ENCODE results near the gene TTBK2. TPM values are rescaled to one million over a fixed set of nuclear protein-coding genes. Genes with fewer than 3 reads are reported as not detected.
"Not testable (repeated sequence)": the region's sequence is repeated elsewhere in the genome, so short reads cannot be mapped to it uniquely, and the experiment has no call there.

Gene TTBK2
- 18.6 TPM for total RNA-seq

DNA sequence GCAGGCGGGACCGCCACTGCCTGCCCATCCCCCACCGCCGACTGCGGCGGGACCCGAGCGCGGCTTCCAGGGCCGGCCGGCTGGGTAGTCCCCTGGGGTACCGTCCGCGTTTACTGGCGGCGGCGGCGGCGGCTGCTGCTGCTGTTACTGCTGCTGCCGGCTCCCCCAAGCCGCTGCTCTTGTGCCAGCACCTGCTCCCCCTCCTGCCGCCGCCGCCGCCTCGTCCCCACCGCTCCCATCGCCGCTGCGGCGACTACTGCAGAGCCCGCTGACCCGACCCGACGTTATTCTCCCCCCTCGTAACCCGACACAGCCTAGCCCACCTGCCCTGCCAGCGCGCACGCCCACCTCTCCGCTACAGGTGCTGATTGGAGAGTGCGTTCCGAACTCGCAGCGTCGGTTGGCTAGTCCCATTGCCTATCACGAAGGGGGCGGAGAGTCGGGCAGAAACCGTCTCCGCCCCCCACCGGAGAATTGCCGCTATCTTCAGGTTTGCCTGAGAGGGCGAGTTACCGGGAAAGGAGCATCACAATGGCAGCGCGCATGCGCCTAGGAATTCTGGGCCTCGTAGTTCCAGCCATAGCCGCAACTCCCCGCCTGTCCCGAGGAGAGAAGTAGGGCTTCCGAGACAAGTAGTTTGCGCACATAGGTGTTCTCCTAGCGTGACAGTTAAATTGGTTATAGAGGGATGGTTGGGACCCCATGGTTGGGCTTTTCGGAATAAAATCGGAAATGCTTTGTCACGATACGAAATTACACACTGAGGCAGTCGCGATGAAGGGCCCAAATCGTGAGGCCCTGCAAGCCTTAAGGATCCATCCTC is at the start of gene TTBK2:
Gene TTBK2, minus strand, starts transcription at position 260 of the 823 bp plus-strand sequence. CDS start 42,161 bp downstream, outside the sequence.
- peak; percentile 98 for DNase-seq (ENCODE audit: low spot score)

DNA sequence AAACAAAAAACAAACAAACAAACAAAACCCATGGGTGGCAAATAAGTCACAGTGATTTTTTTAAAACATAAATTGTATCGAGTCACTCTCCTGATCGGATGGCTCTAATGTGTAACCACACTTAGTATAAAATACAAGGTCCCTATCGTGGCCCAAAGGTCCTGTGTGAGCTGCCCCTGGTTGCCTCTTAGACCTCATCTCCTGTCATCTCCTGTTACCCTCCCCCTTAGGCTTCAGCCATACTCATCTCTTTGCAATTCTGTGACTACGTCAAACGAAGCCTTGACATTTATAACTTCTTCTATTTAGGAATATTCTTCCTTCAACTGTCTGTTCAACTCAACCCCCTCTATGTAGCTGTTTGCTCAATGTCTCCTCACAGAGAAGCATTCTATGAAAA is 43.9 kb upstream of the TTBK2 start:
- DNase-seq (ENCODE audit: low spot score): no peak

DNA sequence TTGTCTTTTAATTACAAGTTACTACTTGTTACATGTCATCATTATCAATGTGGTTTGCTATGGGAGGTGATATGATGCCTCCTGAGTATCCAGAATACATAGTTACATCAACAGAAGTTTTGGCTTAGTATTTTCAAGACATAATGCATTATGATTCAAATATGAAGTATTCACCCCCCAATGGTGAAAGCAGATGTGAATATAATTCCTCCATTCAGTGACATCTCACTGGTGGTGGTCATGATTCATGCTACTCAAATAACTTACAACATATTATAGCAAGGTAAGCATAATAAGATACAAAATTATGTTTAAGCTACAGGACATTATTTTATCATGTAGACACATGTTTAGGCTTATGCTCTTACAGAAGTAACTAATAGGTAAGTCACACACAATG is 34.9 kb upstream of the TTBK2 start:
- no peak for DNase-seq (ENCODE audit: low spot score)

DNA sequence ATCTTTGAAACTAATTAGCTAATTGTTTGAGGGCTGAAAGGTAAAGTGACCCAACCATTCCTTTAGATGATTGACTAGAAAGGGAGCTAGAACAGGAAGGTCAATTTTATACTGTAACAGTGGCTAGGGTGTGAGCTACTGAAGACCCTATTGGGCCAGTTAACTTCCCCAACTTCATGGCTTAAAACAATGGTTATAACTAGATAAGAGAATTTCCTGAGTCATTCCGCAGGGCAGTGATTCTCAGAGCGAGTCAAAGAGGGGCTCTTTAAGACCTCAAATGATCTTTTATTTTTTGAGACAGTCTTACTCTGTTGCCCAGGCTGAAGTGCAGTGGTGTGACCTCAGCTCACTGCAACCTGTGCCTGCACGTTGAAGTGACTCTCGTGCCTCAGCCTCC is 33.7 kb upstream of the TTBK2 start:
- no peak for DNase-seq (ENCODE audit: low spot score)

DNA sequence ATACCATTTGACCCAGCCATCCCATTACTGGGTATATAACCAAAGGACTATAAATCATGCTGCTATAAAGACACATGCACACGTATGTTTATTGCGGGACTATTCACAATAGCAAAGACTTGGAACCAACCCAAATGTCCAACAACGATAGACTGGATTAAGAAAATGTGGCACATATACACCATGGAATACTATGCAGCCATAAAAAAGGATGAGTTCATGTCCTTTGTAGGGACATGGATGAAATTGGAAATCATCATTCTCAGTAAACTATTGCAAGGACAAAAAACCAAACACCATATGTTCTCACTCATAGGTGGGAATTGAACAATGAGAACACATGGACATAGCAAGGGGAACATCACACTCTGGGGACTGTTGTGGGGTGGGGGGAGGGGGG is 28.3 kb upstream of the TTBK2 start:
- DNase-seq (ENCODE audit: low spot score): not testable (repeated sequence)

DNA sequence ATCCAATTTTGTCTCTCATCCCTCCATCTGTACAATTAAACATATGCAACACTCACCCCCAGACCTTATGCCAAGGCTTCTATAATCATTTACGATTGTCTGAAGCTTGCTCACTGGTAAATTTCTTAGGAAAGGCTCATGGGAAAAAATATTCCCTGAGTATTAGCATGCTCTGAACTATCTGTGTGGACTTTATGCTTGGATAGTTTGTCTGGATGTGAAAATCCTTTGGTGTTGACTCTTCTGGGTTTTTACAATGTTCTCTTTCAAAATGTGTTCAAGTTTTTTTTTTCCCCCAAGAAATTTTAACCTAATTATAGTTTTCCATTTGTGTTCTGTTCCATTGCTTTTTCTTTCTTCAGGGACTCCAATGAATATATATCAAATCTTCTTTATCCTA is 19.9 kb upstream of the TTBK2 start:
- DNase-seq (ENCODE audit: low spot score): no peak

DNA sequence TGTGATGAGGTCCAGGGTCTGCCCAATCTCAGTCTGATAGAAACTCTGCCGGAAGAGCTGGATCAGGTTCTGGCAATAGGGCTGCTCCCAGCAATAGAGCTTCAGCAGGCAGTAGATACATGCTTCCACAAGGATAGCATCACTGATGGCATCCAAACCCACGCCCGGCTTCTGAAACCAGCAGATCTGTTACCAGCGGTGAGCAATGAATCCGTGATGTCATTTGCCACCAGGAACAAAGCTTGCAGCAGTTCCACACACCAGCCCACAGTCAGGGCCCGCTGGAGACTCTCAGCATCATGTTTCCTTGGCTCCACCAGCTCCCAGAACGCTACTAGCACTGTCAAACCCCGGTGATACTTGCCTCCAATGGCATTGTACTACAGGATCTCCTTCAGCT is 19.3 kb upstream of the TTBK2 start:
- DNase-seq (ENCODE audit: low spot score): no peak

DNA sequence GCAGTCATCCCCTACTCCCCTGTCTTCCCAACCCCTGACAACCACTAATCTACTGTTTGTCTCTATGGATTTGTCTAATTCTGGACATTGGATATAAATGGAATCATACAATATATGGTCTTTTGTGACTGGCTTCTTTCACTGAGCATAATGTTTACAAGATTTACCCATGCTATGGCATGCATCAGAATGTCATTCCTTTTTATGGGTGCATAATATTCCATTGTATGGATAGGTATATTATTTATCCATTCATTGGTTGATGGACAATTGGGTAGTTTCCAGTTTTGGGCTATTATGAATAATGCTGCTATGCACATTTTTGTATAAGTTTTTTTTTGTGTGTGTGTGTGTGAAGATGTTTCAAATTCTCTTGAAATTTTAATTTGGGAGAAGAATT is 16.6 kb upstream of the TTBK2 start:
- no peak for DNase-seq (ENCODE audit: low spot score)

DNA sequence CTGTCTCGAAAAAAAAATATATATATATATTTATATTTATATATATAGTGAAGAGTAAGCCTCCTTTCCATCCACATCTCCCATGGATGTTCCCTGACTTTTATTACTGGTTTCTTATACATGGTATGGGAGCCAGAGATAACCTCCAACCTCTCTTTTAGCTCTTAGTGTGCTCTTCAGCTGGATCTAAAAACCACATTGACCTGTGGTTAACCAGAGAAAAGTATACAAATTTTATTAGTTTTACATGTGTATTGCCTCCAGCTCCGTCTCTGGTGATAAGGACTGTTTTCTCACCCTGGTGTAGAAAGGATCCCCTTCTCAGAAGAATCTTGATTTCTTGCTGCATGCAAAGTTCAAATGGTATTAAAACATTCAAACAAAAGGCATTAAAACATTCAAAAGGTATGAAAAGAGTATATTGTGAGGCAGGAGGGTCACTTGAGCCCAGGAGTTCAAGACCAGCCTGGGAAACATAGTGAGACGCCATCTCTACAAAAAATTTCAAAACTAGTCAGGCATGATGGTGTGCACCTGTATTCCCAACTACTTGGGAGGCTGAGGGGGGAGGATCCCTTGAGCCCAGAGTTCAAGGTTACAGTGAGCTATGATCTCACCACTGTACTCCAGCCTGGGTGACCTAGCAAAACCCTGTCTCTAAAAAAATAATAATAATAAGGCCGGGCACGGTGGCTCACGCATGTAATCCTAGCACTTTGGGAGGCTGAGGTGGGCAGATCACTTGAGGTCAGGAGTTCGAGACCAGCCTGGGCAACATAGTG is 13.5 kb upstream of the TTBK2 start:
- no peak for DNase-seq (ENCODE audit: low spot score)

DNA sequence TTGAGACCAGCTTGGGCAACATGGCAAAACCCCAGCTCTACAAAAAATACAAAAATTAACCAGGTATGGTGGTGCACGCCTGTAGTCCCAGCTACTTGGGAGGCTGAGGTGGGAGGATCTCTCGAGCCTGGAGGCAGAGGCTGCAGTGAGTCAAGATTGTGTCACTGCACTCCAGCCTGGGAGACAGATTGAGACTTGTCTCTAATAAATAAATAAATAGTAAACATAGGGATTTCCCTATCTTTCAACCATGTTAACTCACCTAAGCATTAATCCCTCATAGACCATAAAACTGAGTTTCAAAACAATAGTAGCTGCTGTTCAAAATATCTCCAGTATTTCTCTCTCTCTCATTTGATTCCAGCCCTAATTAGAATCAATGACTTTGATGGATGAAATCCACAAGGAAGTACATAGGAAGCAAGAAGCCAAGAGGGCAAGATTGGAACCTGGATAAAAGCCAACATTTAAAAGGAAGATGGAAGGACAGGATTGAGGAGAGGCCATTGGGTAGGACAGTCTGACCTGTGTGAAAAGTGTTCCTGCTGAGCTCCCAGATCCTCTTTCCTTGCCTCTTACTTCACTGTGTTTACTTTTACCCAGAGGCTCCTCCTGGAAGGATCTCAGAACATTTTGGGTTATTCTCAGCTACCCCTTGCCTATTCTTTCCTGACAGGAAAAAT is 12.4 kb upstream of the TTBK2 start:
- DNase-seq (ENCODE audit: low spot score): no peak

DNA sequence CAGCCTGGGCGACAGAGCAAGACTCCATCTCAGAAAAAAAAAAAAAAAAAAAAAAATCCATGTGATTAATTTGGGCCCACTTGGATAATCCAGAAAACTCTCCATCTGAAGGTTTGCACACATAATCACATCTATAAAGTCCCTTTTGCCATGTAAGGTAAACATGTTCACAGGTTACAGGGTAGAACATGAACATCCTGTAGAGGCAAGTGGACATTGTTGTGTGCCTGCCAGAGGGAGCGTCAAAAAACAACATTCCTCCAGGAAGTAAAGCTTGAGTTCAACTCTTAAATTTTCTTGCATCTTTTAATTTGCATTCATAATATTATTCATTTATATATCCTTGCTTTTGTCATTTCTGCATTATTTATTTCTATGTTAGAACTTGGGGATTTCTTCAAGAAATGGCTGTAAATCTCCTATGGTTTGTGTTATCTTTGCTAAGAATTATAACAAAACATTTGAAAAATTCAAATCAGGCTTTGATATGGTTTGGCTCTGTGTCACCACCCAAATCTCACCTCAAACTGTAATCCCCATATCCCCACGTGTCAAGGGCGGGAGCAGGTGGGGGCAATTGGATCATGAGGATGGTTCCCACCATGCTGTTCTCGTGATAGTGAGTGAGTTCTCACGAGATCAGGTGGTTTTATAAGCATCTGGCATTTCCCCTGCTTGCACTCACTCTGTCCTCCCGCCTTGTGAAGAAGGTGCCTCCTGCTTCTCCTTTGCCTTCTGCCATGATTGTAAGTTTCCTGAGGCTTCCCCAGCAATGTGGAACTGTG is 11.3 kb upstream of the TTBK2 start:
- no peak for DNase-seq (ENCODE audit: low spot score)

DNA sequence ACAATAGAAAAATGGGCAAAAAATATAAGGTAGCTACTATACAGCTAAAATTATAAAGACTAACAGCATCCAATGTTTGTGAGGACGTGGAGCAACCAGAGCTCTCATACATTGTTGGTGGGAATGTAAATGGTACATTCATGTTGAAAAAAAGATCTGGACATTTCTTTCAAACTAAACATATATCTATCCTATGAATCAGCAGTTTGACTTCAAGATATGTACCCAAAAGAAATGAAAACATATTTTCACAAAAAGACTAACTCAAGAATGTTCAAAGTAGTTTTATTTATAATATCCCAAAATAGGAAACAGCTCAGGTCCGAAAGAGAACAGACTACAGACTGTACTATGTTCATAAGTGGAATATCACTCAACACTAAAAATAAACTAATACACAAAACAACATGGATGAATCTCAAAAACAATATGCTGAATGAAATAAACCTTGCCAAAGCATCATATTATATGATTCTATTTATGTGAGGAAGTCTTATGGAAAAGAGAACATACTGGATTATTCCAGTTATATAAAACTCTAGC is 8.8 kb upstream of the TTBK2 start:
- DNase-seq (ENCODE audit: low spot score): no peak

DNA sequence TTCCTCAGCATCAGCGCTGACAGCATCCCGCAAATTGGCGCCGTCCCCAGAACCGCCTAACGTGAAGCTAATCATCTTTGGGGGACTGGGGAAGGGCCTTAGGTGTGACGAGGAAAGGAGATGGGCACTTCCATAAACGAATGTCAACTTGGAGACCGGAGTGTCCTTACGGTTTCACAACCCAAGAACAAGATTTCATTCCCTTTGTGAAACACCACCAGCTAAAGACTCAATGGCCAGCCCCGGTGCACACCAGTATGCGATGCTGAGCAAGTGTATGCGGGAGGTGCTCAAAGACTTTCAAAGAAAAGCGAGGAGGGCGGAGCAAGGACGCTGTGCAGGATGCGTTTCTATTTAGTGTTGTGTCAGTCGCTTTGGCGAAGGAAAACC is 759 bp upstream of the TTBK2 start:
- DNase-seq (ENCODE audit: low spot score): peak; percentile 27

DNA sequence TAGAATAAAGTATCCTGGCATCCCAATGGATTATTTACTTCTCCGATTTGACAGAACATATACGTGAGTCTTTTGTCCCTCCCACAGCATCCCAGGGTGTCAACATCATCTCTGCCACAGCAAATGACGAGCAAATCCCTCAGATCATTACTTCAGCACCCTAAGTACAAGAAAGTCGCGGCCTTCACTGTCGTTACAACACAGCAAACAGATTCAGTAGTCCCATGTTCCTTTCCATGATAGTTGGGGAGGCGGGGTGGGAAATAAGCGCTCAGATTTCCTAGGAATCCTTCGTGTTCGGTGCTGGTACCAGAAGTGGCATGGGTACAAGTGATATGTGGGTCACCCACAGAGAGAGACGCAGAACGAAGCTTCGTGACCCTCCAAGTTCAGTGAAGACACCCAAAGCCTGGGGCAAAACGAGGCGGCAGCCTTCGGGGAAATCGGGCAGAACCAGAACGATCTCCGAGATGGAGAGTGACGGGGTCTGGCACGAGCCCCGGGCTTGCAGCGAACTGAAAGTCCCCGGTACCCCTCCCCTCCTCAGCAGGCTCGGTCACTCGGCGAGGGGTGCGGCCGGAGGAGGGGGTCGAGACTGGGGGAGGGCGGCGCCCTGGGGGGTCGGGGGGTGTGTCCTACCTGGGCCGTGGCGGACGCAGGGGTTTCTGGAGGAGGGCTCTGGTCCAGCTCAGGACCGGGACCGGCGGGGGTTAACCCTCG is 619 bp downstream of the TTBK2 start:
- peak; percentile 12 for DNase-seq (ENCODE audit: low spot score)

DNA sequence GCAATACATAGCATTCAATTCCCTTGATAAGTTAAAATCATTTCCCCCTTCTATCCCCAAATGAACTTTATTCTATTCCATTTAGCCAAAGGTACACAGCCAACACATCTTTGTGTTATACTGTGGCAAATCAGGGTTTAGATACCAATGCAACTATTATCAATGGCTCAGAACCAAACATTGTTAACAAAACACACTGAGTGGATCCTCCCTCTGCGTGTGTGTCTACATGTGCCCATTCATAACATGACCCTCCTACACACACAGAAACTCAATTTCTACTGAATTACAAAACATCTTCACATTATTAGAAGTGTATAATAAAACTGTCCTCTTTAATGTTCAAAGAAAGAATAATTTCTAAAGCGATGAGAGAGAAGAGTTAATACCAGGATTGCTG is 1.3 kb downstream of the TTBK2 start:
- no peak for DNase-seq (ENCODE audit: low spot score)

DNA sequence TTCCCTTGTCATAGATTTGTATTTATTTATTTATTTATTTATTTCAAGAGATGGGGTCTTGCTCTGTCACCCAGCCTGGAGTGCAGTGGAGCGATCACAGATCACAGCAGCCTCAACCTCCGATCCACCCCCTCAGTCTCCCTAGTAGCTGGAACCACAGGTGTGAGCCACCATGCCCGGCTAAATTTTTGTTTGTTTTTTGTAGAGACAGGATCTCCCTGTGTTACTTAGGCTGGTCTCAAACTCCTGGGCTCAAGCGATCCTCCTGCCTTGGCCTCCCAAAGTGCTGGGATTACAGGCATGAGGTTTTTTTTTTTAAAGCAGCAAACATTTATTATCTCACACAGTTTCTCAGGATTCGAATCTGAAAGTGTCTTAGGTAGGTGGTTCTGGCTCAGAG is 2.5 kb downstream of the TTBK2 start:
- no peak for DNase-seq (ENCODE audit: low spot score)

DNA sequence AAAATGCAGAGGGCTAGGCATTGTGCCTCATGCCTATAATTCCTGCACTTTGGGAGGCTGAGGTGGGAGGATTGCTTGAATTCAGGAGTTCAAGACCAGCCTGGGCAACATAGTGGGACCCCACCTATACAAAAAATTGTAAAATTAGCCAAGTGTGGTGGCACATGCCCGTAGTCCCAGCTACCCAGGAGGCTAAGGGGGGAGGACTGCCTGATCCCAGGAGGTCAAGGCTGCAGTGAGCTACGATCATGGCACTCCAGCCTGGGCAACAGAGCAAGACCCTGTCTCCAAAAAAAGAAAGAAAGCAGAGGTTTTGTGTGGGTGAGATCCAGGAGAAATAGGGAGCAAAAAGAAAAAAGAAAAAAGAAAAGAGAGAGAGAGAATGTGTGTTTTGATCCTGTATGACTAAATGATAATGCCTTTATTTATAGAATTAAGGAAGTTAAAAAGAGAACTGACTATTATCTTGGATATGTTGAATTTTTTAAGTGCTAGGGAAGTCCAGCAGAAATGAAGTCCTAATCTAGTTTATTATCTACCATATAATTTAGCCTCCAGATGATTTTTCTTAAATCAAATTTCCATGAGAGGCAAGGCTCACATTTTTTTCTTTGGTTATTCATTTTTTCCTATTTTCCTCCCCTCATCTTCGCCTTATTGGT is 4.8 kb downstream of the TTBK2 start:
- no peak for DNase-seq (ENCODE audit: low spot score)

DNA sequence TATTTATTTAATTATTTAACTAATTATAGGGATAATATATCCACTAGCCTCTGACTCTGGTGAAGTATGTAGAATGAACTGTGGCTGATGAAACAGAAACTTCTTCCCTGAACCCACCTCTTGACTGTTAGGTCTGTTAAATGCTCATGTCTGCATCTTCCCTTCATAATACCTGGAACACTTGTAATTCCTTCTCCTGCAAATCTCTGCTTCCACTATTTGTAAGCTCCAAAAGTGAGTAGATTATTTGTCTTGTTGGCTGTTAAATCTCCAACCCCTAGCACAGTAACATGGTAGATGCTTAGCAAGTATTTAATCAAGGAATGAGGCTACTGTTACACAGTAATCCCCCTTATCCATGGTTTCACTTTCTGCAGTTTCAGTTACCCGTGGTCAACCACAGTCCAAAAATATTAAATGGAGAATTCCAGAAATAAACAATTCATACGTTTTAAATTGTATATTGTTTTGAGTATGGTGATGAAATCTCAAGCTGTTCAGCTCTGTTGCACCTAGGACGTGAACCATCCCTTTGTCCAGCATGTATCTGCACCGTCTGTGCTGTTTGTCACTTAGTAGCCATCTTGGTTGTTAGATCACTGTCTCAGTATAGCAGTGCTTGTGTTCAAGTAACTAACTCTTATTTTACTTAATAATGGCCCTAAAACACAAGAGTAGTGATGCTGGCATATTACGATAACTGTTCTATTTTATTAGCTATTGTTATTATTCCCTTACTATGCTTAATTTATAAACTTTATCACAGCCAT is 5.7 kb downstream of the TTBK2 start:
- no peak for DNase-seq (ENCODE audit: low spot score)

DNA sequence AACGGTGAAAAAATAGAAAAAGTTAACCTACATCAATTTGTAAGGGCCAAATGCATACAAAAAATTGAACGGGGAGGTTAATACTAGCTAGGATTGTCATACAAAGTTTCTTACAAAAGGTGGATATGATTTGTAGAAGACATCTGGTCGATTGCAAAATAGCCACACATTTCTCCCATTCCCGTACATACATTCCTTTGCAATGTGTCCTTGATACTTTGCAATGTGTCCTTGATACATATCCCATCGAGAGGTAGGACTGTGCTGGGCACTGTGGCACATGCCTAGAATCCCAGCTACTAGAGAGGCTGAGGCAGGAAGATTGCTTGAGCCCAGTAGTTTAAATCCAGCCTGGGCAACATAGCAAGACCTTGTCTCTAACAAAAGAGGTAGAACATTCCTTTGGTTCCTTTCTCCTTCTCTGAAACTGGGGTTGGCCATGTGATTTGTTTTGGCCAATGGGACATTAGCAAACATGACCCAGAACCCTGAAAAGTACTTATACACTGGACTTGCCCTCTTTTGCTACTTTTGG is 9.5 kb downstream of the TTBK2 start:
- no peak for DNase-seq (ENCODE audit: low spot score)

All from mucosa of gallbladder (tissue), 1 donor.